ENCODE measurements around the gene NLRP6.
"Not testable (repeated sequence)": the region's sequence is repeated elsewhere in the genome, so short reads cannot be mapped to it uniquely, and the experiment has no call there.

Gene NLRP6

GRCh38 chr11:282630-283360 lies 4.6 kb downstream of the NLRP6 start:
- DNase-seq, result no peak

GRCh38 chr11:283405-284104 lies 5.3 kb downstream of the NLRP6 start:
- DNase-seq, result no peak

- DNase-seq, result no peak
These were observed 6.2 kb downstream of the NLRP6 start for GRCh38 chr11:284105-285020.

GRCh38 chr11:285021-285893 lies 7.0 kb downstream of the NLRP6 start:
- DNase-seq, result no peak

- DNase-seq, result no peak
These were observed 7.7 kb downstream of the NLRP6 start for GRCh38 chr11:285894-286220.

- not testable (repeated sequence) for DNase-seq
These were observed 9.0 kb downstream of the NLRP6 start for GRCh38 chr11:286977-287820.

GRCh38 chr11:287821-288477 lies 9.7 kb downstream of the NLRP6 start:
- no peak for DNase-seq

GRCh38 chr11:288478-289397 lies 10.5 kb downstream of the NLRP6 start, which contains the start of gene PGGHG:
TSS of gene PGGHG (plus strand) at chr11:289126. CDS start at chr11:289817, 691 bp downstream.
- DNase-seq, result no peak

- DNase-seq, result no peak
These were observed 11.1 kb downstream of the NLRP6 start for GRCh38 chr11:289398-289711.

- DNase-seq, result no peak
These were observed 11.8 kb downstream of the NLRP6 start for GRCh38 chr11:289712-290620.

- no peak for DNase-seq
These were observed 12.5 kb downstream of the NLRP6 start for GRCh38 chr11:290621-291231.

GRCh38 chr11:291281-292210 lies 13.3 kb downstream of the NLRP6 start:
- DNase-seq, result no peak

GRCh38 chr11:292211-293121 lies 14.3 kb downstream of the NLRP6 start:
- DNase-seq, result no peak

- DNase-seq, result no peak
These were observed 15.2 kb downstream of the NLRP6 start for GRCh38 chr11:293271-293851.

GRCh38 chr11:293852-294661 lies 15.8 kb downstream of the NLRP6 start:
- no peak for DNase-seq
